ENCODE measurements around the gene PRR14. TPM values are rescaled to one million over a fixed set of nuclear protein-coding genes. Genes with fewer than 3 reads are reported as not detected.

PRR14 gene
- total and polyA plus RNA-seq, 2 of the 8 experiments (the other 6 are each of a cell fraction or from before 2014, with no cell fraction given), result 3.6 to 16.1 TPM

DNA sequence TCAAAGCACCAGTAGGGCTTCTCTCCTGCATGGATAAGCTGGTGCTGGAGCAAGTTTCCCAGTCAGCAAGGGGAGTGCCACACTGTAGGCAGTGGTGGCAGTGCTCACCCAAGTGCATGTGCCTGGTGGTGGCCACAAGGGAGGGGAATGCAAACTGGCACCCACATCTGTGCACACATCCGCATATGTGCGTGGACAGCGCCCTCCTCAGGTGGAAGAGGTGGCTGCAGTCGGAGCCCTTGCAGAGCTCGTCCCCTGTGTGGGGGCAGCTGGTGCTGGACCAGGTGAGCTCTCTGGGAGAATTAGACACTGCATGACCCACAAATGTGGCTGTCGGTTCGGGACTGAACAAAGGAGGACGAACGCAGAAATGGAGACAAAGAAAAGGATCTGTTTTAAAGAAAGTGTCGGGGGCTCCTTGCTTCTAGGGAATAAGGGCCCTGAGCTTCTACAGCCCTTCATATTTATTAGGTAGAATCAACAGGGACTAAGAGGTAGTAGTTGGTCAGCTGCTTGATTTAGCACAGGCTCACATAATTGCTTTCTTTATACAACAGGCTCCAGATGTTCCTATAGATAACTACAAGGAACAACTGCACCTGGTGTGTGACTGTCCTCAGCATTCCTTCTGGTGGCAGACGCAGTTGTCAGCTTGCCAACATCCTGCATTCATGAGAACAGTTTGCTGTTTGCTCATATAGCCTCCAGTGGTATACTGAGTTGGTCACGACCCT lies 35.2 kb upstream of the PRR14 start (continued):
- TF ChIP-seq, protein P1, sequence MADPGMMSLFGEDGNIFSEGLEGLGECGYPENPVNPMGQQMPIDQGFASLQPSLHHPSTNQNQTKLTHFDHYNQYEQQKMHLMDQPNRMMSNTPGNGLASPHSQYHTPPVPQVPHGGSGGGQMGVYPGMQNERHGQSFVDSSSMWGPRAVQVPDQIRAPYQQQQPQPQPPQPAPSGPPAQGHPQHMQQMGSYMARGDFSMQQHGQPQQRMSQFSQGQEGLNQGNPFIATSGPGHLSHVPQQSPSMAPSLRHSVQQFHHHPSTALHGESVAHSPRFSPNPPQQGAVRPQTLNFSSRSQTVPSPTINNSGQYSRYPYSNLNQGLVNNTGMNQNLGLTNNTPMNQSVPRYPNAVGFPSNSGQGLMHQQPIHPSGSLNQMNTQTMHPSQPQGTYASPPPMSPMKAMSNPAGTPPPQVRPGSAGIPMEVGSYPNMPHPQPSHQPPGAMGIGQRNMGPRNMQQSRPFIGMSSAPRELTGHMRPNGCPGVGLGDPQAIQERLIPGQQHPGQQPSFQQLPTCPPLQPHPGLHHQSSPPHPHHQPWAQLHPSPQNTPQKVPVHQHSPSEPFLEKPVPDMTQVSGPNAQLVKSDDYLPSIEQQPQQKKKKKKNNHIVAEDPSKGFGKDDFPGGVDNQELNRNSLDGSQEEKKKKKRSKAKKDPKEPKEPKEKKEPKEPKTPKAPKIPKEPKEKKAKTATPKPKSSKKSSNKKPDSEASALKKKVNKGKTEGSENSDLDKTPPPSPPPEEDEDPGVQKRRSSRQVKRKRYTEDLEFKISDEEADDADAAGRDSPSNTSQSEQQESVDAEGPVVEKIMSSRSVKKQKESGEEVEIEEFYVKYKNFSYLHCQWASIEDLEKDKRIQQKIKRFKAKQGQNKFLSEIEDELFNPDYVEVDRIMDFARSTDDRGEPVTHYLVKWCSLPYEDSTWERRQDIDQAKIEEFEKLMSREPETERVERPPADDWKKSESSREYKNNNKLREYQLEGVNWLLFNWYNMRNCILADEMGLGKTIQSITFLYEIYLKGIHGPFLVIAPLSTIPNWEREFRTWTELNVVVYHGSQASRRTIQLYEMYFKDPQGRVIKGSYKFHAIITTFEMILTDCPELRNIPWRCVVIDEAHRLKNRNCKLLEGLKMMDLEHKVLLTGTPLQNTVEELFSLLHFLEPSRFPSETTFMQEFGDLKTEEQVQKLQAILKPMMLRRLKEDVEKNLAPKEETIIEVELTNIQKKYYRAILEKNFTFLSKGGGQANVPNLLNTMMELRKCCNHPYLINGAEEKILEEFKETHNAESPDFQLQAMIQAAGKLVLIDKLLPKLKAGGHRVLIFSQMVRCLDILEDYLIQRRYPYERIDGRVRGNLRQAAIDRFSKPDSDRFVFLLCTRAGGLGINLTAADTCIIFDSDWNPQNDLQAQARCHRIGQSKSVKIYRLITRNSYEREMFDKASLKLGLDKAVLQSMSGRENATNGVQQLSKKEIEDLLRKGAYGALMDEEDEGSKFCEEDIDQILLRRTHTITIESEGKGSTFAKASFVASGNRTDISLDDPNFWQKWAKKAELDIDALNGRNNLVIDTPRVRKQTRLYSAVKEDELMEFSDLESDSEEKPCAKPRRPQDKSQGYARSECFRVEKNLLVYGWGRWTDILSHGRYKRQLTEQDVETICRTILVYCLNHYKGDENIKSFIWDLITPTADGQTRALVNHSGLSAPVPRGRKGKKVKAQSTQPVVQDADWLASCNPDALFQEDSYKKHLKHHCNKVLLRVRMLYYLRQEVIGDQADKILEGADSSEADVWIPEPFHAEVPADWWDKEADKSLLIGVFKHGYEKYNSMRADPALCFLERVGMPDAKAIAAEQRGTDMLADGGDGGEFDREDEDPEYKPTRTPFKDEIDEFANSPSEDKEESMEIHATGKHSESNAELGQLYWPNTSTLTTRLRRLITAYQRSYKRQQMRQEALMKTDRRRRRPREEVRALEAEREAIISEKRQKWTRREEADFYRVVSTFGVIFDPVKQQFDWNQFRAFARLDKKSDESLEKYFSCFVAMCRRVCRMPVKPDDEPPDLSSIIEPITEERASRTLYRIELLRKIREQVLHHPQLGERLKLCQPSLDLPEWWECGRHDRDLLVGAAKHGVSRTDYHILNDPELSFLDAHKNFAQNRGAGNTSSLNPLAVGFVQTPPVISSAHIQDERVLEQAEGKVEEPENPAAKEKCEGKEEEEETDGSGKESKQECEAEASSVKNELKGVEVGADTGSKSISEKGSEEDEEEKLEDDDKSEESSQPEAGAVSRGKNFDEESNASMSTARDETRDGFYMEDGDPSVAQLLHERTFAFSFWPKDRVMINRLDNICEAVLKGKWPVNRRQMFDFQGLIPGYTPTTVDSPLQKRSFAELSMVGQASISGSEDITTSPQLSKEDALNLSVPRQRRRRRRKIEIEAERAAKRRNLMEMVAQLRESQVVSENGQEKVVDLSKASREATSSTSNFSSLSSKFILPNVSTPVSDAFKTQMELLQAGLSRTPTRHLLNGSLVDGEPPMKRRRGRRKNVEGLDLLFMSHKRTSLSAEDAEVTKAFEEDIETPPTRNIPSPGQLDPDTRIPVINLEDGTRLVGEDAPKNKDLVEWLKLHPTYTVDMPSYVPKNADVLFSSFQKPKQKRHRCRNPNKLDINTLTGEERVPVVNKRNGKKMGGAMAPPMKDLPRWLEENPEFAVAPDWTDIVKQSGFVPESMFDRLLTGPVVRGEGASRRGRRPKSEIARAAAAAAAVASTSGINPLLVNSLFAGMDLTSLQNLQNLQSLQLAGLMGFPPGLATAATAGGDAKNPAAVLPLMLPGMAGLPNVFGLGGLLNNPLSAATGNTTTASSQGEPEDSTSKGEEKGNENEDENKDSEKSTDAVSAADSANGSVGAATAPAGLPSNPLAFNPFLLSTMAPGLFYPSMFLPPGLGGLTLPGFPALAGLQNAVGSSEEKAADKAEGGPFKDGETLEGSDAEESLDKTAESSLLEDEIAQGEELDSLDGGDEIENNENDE (IDR thresholded peaks at IDR 0.05; ENCODE audit: insufficient replicate concordance, low read length), result no peak
- TF ChIP-seq SIRT6 (IDR thresholded peaks at IDR 0.05; ENCODE audit: low read length), result no peak
- peak; percentile 63; the same call in 1 of the 2 replicates for TF ChIP-seq CHD2 (IDR thresholded peaks at IDR 0.05; ENCODE audit: low read length)
- TF ChIP-seq SIN3A (conservative IDR thresholded peaks at IDR 0.05 in 1 of 2, IDR thresholded peaks at IDR 0.05 in 1 of 2; ENCODE audit: low read depth in 1 of 2, low read length in 2 of 2), result peak in 1 of 2 experiments; percentile 79; a peak in 1 of 4 replicates
- no peak for TF ChIP-seq NRF1 (IDR thresholded peaks at IDR 0.05; ENCODE audit: low read depth, low read length)
- TF ChIP-seq BRCA1 (IDR thresholded peaks at IDR 0.05; ENCODE audit: low read depth, low read length), result 0 out of 2 replicates have a peak, but pooled peaks have one; percentile 13
- TF ChIP-seq CREB1 (IDR thresholded peaks at IDR 0.05), result peak; percentile 63
- peak; percentile 73 for TF ChIP-seq YY1 (IDR thresholded peaks at IDR 0.05; ENCODE audit: low read depth, low read length)
- TF ChIP-seq RAD21 (IDR thresholded peaks at IDR 0.05 in 1 of 2, conservative IDR thresholded peaks at IDR 0.05 in 1 of 2; ENCODE audit: low read depth in 2 of 2, low read length in 2 of 2), result peak; percentile 99
- 0 out of 2 replicates have a peak, but pooled peaks have one; percentile 10 for TF ChIP-seq SP1 (IDR thresholded peaks at IDR 0.05; ENCODE audit: low read depth, low read length)
- TF ChIP-seq RFX5 (IDR thresholded peaks at IDR 0.05; ENCODE audit: borderline replicate concordance, low read depth, low read length), result no peak

Measured in H1 (cell line).